Peyer's patch (tissue), 4 donors: ENCODE data around the gene CLCNKB. TPM values are rescaled to one million over a fixed set of nuclear protein-coding genes. Genes with fewer than 3 reads are reported as not detected.
A peak's percentile ranks its signal among the peaks of the same experiment; 100 is the strongest.

ENCODE experiments used
- DNase-seq, 3 donors: peaks; one replicate each; pipeline ENCODE4 v3.0.0-alpha.2; 2017 to 2019
- H3K27ac ChIP-seq, 4 donors: fragments of 200-600 bp; sonication (generic); one replicate each; pipeline ENCODE4 v1.5.1; 2016 to 2019
- H3K27me3 ChIP-seq, 2 donors: fragments of 200-600 bp; sonication (generic); one replicate each; pipeline ENCODE4 v1.5.1; 2019
- H3K36me3 ChIP-seq, 3 donors: fragments of 200-600 bp; sonication (generic); one replicate each; pipeline ENCODE4 v1.5.1; 2016 to 2019
- H3K4me1 ChIP-seq, 4 donors: fragments of 200-600 bp; sonication (generic); one replicate each; pipeline ENCODE4 v1.5.1; 2016 to 2019
- H3K4me3 ChIP-seq, 4 donors: fragments of 200-600 bp; sonication (generic); 1 replicate in 3 of 4; 2 replicates in 1 of 4; pipeline ENCODE4 v1.5.1; 2016 to 2019; ENCODE audit warnings: mild to moderate bottlenecking in 1 of 4
- H3K9me3 ChIP-seq, 4 donors: fragments of 200-600 bp; sonication (generic); one replicate each; pipeline ENCODE4 v1.5.1; 2016 to 2019; ENCODE audit warnings: mild to moderate bottlenecking in 1 of 4
- POLR2A ChIP-seq, 2 donors: fragments of 450-650 bp; IDR thresholded peaks; one replicate each; pipeline ENCODE4 v1.5.1; 2017; ENCODE audit warnings: antibody characterized with exemption in 2 of 2, mild to moderate bottlenecking in 2 of 2, moderate library complexity in 2 of 2
- total RNA-seq, 4 donors: library from RNA; depleted of rRNA; stranded (reverse); fragments of >200 nt; gene quantifications; one replicate each; pipeline ENCODE4 v1.1.0, GENCODE V29; 2016
- TF ChIP-seq, protein P1 (sequence below), 6 experiments: fragments of 450-650 bp in 4 of 6; fragments of 200-600 bp in 2 of 6; sonication (generic) in 1 of 6; IDR thresholded peaks; one replicate each; pipeline ENCODE4 v1.5.1; 2017 to 2019; ENCODE audit warnings: antibody characterized with exemption in 6 of 6, mild to moderate bottlenecking in 3 of 6, moderate library complexity in 1 of 6

The CLCNKB gene
- total RNA-seq, 4 donors from 2014 or later = not detected

DNA sequence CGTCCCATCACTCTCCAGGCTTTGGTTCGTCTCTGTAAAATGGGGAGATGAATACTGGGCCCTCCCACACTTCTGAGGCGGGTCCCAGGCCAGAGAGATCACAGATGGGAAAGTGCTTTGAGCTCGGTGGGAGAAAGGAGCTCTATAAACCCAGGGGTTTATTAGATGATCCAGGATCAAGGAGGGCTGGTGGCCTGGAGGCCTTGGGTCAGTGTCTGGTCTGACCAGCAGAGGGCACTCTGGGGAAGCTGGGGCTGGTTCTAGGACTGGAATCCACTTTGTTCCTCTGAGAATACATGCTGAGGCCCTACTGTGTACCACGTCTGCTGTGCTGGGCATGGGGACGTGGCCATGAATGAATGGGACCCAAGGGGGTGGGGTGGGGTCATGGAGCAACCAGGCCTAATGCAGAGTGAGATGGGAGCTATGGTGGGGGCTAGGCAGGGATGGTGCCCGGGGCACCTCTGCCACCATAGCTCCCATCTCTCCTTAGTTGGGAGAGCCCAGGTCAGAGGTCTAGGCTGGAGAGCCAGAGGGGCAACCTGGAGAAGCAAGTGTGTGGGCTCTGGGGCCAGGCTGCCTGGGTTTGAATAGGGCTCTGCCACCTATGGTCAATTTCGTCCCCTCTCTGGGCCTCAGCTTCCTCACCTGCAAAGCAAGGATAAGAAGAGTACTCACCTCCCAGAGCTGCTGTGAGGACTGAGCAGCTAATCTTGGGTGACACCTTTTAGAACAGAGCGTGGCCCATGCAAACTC is 38.9 kb downstream of the CLCNKB start:
- Histone ChIP-seq H3K27me3 (no peaks in the 10 kb centered on the region), H3K4me1 (no peaks in the 10 kb centered on the region), H3K4me3 (no peak overlapping the region), H3K27ac (no peak overlapping the region), H3K9me3 (no peaks in the 10 kb centered on the region), H3K36me3 (no peaks in the 10 kb centered on the region)
- no peak for TF ChIP-seq POLR2A (IDR thresholded peaks at IDR 0.05)
- TF ChIP-seq, protein P1, sequence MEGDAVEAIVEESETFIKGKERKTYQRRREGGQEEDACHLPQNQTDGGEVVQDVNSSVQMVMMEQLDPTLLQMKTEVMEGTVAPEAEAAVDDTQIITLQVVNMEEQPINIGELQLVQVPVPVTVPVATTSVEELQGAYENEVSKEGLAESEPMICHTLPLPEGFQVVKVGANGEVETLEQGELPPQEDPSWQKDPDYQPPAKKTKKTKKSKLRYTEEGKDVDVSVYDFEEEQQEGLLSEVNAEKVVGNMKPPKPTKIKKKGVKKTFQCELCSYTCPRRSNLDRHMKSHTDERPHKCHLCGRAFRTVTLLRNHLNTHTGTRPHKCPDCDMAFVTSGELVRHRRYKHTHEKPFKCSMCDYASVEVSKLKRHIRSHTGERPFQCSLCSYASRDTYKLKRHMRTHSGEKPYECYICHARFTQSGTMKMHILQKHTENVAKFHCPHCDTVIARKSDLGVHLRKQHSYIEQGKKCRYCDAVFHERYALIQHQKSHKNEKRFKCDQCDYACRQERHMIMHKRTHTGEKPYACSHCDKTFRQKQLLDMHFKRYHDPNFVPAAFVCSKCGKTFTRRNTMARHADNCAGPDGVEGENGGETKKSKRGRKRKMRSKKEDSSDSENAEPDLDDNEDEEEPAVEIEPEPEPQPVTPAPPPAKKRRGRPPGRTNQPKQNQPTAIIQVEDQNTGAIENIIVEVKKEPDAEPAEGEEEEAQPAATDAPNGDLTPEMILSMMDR (IDR thresholded peaks at IDR 0.05) = peak; percentile 20 to 83 (median 76)
- peak; percentile 57 to 87 (median 80) for DNase-seq

DNA sequence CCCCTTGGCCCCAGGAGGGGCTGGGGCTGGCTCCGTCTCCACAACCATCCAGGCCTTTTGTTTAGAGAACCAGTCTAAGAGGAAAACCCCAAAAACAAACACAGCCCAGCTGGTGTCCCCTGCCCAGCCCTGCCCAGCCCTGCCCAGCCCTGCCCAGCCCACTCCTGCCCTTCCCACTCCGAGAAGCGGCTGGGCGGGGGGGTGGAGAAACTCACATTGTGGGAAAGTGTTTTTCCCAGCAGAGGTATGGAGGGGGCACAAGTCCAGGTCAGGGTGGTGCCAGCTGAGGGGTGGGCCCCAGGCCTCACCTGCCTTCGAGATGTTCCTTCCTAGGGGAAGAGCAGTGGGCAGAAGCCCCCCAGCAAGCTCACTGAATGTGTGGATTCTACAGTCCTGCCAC is 39.9 kb downstream of the CLCNKB start:
- H3K4me3 ChIP-seq = no peak overlapping the region
- TF ChIP-seq, protein P1 (IDR thresholded peaks at IDR 0.05) = no peak
- no peak for TF ChIP-seq POLR2A (IDR thresholded peaks at IDR 0.05)
- no peak overlapping the region for H3K27ac ChIP-seq
- no peaks in the 10 kb centered on the region for H3K36me3 ChIP-seq
- no peaks in the 10 kb centered on the region for H3K4me1 ChIP-seq
- DNase-seq = no peak
- H3K9me3 ChIP-seq = no peaks in the 10 kb centered on the region
- H3K27me3 ChIP-seq = no peaks in the 10 kb centered on the region

DNA sequence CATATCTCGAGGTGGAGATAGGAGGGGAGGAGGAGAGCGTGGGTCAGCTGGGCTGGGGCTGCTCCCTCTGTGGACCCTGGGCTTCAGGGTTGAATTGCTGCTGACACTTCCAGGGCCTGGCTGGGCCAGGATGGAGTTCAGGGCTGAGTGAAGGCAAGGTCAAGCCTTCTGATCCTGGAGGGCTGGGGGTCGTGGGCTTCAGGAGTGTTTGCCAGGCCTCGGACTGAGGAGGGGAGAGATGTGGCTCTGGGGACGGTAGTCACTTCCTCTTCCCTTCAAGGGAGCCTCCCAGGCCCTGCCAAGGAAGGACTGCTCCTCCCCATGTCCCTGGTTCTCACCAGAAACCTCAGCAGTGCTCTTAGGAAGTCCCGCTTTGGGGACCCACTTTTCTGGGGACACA is 41.9 kb downstream of the CLCNKB start:
- H3K4me1 ChIP-seq = no peaks in the 10 kb centered on the region
- no peaks in the 10 kb centered on the region for H3K9me3 ChIP-seq
- TF ChIP-seq, protein P1 (IDR thresholded peaks at IDR 0.05) = no peak
- TF ChIP-seq POLR2A (IDR thresholded peaks at IDR 0.05) = no peak
- no peak overlapping the region for H3K27ac ChIP-seq
- no peak for DNase-seq
- H3K36me3 ChIP-seq = no peaks in the 10 kb centered on the region
- H3K4me3 ChIP-seq = no peak overlapping the region
- H3K27me3 ChIP-seq = no peaks in the 10 kb centered on the region

DNA sequence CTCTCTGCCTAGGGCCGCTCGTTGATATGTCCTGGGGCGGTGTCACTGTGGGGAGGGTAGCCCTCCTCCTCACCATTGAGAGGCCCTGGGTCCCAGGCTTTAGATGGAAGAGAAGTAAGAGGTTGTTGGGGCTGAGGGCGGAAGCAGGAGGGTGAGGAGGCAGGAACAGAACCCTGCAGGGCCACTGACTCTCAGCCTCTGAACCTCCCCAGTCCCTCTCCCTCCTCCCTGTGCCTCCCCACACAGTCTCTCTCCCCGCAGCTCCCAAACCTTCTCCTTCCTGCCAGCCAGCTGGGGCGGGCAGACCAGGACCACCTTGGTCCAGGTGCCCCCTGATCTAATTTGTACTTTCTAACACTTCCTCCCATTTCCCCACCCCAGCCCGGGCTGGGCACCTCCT is 44.2 kb downstream of the CLCNKB start:
- TF ChIP-seq, protein P1 (IDR thresholded peaks at IDR 0.05) = no peak
- no peak for TF ChIP-seq POLR2A (IDR thresholded peaks at IDR 0.05)
- Histone ChIP-seq H3K27ac (no peak overlapping the region), H3K36me3 (no peaks in the 10 kb centered on the region), H3K4me1 (no peaks in the 10 kb centered on the region), H3K27me3 (no peaks in the 10 kb centered on the region), H3K9me3 (no peaks in the 10 kb centered on the region), H3K4me3 (no peak overlapping the region)
- DNase-seq = no peak

DNA sequence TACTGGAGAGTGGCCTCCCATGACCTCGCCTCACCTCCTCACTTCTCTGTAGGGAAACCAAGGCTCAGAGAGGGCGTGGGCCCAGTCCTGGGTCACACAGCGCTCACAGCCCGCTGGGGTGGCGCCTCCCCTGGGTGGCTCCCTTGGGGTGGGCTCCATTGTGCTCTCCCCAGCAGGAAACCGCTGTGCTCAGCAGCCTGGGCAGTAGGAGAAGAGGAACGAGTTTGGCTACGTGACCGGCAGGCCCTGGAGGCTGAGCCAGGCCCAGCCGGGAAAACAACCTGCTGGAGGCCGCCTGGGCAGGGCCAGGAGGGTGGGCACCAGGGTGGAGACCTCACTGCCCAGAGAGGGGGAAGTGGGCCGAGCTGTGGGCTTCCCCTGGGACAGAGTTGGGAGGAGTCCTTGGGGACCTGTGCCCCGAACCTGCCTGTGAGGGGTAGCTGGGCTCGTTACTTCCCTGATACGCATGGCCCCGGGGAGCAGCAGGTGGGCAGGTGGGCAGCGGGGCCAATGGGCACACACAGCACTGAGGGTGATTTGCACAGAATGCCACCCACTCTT is 44.8 kb downstream of the CLCNKB start:
- no peak overlapping the region for H3K4me3 ChIP-seq
- TF ChIP-seq, protein P1 (IDR thresholded peaks at IDR 0.05) = no peak

More for the DNA sequence above, 44.8 kb downstream of the CLCNKB start:
- no peaks in the 10 kb centered on the region for H3K9me3 ChIP-seq
- H3K27ac ChIP-seq = no peak overlapping the region
- no peaks in the 10 kb centered on the region for H3K36me3 ChIP-seq
- H3K27me3 ChIP-seq = no peaks in the 10 kb centered on the region
- no peak for DNase-seq
- no peaks in the 10 kb centered on the region for H3K4me1 ChIP-seq
